Stimulated activated CD4-positive, alpha-beta T cell treated with anti-CD3 and anti-CD28 coated beads, Interleukin-12 subunit alpha, Interleukin-12 subunit beta, amount 100 ng/mL, for 48 hours (primary cell): ENCODE measurements around the gene DENND1A.

Experiments used
- DNase-seq, 3 donors: peaks; one replicate each; pipeline ENCODE4 v3.0.0-alpha.2; 2020; ENCODE audit warnings: low read depth in 2 of 3, low spot score in 1 of 3

DENND1A gene

DNA sequence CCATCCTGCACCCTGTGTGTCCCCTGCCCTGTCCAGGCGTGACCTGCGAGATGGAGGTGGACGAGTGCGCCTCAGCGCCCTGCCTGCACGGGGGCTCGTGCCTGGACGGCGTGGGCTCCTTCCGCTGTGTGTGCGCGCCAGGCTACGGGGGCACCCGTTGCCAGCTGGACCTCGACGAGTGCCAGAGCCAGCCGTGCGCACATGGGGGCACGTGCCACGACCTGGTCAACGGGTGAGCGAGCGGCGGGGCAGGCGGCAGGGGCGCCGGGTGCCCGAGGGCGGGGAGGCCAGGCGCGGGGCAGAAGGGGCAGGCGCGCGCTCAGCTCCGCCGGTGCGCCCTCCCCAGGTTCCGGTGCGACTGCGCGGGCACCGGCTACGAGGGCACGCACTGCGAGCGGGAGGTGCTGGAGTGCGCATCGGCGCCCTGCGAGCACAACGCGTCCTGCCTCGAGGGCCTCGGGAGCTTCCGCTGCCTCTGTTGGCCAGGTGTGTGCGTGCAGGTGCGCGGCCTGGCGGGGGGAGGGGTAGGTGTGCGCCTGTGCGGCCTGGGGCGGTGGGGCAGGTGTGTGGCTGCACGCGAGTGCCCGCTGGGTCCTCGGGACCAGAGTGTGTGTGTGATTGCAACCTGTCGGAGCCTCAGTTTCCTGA lies 563.9 kb downstream of the DENND1A start:
- DNase-seq, result no peak

DNA sequence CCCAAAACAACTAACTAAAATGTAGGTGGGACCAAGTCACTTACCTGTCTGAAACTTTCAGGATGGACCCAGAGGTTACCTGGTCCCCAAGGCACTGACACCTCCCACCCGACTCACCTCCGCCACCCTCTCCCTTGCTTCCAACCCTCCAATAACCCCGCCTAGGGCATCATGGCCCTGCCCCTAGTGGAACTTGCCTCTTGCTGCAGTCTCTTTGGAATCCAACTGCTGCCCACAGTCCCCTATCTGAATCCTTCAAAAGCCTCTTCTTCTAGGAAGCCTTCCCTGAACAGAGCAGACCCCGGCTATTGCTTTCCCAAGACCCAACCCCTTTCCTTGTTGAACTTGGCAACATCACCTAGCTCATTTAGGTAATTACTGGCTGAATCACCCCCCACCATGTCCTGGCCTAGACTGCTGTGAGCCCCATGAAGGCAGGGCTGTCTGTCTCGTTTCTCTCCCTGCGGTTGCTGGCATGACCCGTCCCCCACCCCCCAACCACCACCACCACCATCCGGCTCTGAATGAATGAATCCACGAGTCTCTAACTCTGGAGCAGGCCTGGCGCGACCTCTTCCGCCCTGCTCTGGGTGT lies 564.5 kb downstream of the DENND1A start:
- DNase-seq, result no peak

DNA sequence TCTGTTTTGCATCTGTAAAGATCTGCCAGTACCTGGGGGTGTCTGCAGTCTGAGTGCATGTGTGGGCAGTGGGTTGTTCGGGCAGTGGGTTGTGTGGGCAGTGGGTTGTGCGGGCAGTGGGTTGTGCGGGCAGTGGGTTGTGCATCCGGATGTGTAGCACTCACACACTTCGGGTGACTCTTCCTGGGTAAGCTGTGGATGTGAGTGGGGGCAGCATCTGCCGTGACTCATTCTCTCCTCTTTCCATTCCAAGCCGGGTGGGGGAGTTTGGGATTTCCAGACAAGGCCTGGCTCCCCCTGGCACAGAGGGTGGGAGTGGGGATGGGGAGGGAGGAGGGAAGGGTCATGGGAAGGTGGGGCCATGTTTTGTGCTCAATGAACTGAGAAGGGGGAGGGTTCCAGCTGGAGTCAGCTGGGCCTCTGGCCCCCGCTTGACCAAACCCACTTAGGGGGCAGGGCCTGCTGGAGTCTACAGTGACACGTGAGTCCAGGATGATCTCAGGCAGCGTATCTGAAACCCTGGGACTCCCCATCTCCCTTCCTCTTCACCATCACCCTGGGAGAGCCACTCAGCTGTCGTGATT lies 565.6 kb downstream of the DENND1A start:
- no peak for DNase-seq

DNA sequence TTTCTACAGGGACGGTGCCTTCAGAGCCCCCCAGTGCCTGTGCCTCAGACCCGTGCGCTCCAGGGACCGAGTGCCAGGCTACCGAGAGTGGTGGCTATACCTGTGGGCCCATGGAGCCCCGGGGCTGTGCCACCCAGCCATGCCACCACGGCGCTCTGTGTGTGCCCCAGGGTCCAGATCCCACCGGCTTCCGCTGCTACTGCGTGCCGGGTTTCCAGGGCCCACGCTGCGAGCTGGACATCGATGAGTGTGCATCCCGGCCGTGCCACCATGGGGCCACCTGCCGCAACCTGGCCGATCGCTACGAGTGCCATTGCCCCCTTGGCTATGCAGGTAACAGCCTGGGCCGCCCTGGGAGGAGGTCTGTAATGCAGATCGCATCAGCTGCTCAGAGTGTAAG lies 567.1 kb downstream of the DENND1A start:
- DNase-seq, result no peak

DNA sequence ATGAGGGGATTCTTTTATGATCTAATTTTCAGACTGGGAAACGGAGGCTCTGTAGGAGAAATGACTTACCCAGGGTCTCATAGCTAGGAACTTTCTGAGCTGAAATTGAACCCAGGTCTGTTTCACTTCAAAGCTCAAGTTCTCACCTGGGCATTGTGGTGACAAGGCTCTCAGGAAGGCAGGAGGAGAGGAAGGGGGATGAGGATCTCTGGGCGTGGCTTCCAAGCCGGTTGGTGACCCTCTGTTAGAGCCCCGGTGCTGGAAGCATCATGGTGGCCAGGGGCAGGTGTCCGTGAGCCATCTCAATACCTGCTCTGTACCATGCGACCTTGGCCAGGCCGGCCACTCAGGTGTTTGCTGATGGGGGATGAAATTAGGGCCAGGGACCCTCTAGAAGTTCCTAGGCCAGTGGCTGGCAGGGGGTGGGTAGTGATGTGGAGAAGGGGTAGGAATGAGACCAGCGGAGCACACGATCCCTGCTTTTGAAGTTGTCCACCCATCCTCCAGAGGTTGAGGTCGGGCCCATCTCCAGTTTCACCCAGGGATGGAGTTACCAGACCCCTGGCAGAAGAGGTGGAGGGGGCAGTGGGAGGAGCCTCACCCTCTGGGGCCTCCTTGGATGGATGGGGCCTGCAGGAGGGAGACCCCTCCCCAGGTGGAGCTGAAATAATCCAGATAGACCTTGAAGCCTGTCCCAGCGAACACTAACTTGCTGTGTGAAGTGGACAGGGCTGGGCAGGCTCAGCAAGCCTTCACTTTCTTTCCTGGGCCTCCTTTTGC lies 568.0 kb downstream of the DENND1A start:
- DNase-seq, result no peak

DNA sequence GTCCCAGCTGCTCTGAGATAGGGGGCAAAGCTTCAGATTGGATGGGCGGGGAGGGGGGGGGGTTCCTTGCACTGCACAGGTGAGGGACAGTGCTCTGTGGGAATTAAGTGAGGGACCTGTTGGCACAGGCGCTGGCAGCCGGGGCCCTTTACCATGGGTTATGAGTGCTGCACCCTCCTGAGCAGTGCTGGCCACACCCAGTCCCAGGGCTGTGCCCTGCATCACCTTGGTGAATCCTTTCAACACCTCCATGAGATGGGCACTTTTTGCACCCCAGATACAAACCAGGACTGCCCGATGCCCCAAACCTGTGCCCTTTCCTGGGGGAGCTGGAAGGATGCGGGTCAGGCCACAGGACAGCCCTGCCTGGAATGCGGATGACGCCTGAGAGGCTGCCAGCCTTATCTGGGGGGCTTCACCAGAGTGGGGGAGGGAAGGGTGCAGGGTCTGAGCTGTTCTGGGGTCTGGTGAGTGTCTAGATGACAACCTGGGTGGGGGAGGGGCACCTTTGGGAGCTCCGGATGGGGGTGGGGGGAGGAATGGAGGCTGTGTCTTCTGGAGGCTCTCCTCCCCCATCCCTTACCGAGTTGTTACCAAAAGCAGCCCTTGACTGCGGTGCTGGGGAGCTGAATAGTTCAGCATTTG lies 568.7 kb downstream of the DENND1A start:
- no peak for DNase-seq

DNA sequence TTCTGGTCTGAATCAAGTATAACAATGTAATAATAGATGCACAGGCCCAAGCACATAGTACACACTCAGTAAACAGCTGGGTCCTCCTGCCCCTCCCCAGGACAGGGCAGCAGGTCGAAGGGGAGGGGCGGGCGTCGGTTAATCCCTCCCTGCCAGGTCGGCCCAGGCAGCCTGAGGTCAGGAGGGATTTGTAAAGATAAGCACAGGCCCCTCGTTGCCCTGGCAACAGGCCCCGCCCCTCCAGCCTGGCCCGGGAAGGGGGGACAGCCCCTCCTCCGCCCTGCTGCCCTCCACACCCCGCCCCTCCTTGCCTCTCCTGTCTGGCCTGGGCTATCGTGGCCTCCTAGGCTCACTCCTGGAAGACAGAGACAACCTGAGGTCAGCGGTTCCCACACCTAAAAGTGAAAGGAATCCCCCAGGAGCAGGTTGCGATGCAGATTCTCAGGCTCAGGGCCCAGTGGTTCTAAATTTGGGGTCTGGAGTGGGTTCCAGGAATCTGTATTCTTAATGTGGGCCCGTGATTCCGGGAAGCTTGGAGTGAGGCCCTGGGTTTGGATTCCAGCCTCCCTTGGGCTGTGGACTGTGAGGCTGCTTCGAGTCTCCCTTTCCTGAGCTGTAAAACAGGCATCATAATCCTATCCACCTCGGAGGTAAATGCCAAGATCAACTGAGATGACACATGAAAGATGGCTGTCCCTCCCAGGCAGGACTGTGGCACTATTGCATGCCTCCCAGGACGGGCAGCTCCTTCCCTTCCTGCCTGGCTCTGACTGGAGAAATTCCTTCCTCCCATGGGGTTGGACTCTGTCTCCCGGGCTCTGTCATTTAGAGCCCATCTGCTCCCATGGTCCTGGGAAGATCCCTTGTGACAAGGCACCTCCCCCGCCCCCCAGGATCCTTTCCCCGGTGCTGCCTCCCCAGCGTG lies 569.5 kb downstream of the DENND1A start:
- peak in 2 of 3 donors; percentile 22 to 29 for DNase-seq

DNA sequence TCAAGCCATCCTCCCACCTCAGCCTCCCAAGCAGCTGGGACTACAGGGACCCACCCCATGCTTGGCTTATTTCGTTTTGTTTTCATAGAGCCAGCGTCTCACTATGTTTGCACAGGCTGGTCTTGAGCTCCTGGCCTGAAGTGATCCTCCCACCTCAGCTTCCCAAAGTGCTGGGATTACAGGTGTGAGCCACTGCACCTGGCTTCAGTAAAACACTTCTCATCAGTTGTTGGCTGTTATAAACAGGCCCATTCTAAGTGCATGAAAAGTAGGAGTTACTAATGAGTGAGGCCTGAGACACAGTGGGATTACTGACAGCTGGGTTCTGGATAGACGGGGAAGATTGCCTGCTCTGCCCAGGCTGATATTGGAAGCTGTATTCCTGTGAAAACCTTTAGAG lies 570.4 kb downstream of the DENND1A start:
- DNase-seq, result no peak

DNA sequence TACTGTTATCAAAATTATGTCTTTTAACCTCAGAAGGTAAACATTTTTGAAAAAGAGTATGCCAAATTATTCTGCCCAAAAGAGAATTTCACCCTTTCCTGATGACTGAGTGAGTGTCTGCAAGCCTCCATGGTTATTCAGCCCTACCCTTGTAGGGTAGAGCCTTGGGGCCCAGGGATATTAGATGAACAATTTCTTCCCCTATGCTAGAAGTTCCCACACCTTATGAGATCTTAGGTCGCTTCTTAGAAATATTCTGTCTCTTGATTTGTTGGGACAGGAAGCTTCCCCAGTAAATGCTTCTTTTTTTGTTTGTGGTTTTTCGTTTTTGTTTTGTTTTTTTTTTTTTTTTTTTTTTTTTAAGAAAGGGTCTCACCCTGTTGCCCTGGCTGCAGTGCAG lies 570.8 kb downstream of the DENND1A start:
- no peak for DNase-seq

DNA sequence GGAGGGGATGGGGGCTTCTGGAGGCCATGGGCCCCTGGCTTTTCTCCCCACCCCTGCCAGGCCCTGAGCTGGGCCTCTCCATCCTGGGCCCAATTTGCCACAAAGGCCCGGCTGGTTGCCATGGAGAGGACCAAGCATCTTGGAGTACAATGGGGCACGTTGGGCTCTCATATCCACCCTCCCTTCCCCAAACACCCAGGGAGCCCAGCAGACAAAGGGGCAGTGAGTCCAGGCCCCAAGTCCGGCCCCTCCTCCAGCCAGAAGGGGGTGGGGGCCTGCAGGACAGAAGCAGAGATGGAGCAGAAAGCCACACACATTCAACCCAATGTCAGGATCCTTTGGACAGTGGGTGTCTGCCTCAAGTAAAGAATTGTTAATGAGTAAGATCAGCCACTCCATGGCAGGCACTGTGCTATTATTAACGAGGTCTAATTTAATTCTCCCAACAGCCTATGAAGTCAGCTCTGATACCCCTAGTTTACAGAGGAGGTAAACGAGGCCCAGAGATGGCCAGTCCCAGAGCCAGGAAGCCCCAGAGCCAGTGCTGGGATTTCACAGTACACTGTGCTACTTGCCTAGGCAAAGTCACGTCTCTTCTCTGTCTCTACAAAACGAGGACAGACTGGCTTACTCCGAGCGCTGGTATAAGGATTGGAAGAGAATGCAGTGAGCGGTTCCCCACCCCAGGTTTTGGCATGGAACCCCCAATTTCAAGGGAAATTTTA lies 571.6 kb downstream of the DENND1A start:
- no peak for DNase-seq

DNA sequence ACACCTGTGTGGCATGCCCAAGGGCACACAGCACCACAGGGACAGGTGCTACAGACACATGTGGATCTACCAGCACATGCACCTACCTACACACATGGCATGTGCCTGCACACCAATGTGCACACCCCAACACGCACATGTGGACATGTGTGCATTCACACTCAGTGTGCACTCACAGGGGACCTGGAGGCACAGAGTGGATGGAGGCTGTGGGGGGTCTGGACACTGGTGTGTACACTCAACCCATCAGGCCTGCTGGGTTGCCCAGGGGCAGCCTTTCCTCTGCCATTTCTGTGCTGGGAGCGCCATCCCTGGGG lies 572.2 kb downstream of the DENND1A start:
- no peak for DNase-seq

DNA sequence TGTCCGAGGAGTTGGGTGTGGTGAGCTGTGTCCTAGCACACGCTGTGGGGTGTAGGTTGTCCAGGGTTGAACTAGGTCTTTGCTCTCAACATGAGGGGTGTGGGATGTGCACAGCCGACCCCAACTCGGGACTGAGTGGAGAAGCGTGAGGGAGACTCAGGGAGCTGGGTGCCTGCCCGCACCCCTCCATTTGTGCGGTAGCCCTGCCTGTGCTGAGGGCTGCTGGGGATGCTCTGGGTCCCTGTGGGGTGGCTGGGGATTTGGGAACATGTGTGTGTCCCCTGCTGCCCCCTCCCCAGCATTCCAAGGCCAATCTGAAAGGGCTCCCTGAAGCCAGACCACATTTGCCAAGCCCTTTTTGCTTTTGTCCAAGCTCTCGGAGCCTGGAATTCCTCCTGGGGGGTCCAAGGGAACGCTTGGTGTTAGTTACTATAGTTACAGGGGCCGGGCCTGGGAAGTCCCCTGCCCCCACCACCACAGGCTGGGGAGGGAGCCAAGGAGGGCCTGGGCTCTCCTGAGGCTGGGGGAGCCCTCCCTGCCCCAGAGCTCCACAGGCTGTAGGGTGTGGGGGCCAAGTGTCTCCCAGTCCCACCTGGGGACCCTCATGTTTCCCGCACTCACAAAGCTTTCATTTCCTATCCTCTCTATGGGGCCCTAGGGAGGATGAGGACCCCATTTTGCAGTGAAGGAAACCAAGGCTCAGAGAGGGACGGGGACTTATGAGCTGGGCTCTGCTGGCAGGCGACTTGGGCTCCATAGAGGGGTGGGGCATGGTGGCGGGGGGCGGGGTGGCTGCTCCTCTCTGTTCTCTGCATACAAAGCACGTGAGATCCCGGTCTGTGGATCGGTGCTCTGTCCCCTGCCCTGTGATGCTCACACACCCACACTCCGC lies 572.8 kb downstream of the DENND1A start:
- DNase-seq, result no peak

DNA sequence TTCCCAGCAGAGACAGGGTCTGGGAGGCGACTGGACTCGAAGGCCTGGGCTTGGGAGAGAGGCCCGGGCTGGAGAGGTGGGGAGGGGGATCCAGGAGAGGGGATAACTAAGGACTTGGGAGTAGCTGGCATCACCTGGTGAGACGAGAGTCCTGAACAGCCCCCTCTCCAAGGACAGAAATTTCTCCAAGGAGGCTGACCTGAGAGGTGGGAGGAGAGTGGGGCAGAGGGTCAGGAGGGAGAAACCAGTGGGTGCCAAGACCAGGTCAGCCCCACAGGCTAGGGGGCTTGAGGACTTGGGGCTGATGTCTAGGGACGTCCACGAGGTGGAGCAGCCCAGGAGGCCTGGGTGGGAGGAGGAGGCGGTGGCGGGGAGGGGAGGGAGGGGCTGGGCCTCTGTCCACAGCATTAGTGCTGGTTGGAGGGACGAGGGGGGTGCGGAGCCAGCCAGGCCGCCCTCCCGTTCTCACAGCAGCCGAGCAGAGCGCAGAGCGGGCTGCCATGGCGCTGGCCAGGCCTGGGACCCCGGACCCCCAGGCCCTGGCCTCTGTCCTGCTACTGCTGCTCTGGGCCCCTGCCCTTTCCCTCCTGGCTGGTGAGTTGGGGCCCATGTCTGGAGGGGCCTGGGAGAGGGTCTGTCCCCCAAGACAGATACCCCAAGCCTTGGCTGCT lies 574.0 kb downstream of the DENND1A start, which contains the start of gene CRB2:
CRB2 (plus strand) TSS at position 437 of the 671 bp plus-strand sequence; CDS start at position 501, 64 bp downstream.
- no peak for DNase-seq

DNA sequence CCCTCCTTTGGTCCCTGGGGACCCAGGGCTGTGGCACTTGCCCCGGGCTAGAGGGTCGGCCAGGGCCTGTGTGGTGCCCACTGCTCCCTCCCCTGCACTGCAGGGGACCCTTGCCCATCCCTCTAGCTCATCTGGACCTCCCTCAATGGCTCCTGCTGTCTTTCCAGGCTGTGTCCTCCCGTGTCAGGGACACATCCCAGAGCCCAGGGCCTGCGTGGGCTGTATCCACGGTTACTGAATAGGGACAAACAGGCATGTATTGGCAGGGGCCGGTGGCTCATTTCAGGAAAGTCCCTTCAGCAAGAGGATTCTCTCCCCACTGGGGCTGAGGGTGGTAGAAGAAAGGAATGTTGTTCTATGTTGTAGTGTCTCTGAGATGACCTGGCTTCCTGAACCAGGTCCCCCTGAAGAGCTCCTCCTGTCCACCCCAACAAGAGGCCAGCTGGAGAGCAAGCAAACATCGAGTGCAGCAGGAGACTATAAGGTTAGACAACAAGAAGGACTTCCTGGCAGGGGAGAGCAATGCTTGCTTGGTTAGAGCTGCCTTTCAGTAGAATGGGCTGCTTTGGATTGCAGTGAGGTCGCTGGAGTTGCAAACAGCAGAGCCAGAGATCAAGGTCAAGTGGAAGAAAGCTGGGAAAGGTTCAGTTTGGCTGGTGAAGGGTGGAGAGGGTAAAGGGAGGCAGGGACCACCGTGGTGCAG lies 575.0 kb downstream of the DENND1A start:
- DNase-seq, result no peak

DNA sequence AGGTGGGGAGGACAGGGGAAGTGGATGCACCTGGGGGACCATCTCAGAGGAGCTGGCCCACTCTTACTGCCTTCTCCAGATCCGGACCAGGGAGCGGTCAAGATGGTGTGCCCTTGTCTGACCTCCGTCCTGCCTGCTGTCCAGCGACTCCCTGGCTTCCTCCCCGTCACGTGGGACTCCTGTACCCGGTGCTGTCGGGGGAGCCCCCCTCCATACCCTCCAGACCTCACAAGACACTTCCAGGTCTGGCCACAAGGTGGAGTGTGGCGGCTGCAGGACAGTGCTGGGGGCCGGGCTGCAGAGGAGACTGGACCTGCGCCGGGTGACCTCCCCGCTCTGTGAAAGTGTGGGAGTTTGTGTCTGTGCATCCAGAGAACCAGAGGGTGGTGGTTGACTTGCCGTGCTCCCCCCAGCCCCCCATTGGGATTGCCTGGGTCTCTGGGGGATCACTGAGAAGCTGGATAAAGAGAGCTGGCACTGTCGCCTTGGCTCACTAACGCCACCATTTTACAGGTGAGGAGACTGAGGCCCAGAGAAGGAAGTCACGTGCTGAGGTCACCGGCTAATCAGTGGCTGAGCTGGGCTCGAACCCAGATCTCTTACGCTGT lies 575.8 kb downstream of the DENND1A start:
- peak; percentile 11 to 58 (median 57) for DNase-seq

DNA sequence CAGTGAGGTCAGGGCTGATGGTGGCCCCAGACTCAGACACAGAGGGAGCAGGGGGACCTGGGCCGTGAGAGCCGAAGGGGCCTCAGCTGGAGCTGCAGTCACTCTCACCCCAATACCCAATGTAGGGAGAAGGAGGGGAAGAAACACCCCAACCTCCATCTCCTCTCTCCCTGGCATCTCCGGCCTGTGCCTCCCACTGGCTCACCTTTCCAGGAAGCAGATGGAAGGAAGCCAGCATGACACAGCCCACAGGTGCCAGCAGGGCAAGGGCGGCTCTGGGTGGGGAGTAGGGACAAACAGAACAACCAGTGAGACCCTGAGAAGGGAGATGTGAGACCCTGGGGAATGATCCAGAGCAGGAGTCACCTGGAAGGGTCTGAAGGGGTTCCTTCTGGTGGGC lies 576.9 kb downstream of the DENND1A start:
- DNase-seq, result no peak

DNA sequence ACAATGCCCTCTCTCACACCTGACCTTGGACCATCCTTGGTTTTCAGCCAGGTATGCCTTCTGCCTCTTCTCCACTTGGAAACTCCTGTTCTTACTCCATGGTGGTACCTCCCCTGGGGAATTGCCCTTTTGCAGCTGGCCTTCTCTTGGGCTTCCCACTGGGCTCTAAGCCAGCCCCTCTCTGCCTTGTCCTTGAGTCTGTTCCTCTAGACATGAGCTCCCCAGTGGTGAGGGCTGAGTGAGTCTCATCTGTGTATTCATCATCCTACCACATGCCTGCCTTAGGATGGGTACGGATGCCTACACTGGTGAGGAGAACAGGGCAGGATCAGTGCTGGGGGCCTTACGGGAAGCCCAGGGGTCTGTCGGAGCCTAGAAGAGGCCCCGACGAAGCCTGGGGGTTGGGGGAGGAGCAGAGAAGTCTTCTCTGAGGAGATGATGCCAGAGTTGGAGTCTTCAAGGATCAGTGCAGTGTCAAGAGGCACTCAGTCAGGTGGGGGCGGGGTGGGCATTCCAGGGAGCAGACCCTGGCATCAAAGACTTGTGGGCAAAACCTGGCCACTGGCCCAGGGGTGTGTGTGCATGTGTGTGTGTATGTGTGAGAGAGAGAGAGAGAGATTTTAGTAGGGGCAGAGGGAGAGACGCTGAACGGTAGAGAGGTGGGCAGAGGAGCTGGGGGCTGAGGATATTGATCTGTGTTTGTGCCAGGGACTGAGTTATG lies 579.2 kb downstream of the DENND1A start:
- DNase-seq, result no peak
